Hematopoietic multipotent progenitor cell treated with erythropoietin and hydrocortisone succinate and interleukin-3 and kit ligand, for 17 days (in vitro differentiated cells): ENCODE data around the gene MEA1.
"Not testable (repeated sequence)": the region's sequence is repeated elsewhere in the genome, so short reads cannot be mapped to it uniquely, and the experiment has no call there.

Source experiments
- DNase-seq: peaks from one replicate; pipeline ENCODE4 v3.0.0-alpha.2; 2015; ENCODE audit warnings: low spot score

Gene MEA1

DNA sequence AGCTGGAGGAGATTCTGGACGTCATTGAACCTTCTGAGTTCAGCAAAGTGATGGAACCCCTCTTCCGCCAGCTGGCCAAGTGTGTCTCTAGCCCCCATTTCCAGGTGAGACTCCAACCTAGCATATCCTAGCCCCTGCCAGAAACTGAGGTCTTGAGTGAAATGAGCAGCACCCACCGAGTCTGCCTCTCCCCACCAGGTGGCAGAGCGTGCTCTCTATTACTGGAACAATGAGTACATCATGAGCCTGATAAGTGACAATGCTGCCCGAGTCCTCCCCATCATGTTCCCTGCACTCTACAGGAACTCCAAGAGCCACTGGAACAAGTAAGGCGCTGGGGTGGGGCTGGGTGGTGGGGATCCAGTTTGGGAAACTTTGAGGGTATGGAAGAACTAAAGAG is 4.6 kb downstream of the MEA1 start:
- DNase-seq, result peak; percentile 28

DNA sequence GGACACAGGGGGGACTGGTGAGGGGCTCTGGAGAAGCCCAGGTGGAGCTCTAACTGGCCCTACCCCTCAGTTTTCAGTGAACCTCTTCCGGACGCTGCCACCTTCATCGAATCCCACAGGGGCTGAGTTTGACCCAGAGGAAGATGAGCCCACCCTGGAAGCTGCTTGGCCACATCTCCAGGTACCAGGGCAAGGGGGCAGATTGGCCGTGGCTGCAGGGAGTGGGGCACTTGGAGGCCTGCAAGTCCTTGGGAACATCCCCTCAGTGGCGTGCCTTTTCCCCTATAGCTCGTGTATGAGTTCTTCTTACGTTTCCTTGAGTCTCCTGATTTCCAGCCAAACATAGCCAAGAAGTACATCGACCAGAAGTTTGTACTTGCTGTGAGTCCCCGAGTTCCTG is 6.6 kb downstream of the MEA1 start:
- DNase-seq, result no peak

DNA sequence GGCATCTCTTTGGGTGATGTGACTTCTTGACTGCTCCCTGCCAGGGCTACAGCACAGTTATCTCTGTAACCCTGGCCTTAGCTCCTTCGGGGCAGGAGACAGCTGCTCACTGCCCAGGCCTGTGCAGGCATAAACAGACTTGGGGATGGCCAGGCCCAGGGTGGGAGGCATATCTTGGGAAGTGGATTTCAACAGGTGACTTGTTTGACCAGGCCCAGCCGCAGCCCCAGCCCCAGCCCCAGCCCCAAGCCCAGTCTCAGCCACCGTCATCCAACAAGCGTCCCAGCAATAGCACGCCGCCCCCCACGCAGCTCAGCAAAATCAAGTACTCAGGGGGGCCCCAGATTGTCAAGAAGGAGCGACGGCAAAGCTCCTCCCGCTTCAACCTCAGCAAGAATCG is 7.5 kb downstream of the MEA1 start:
- no peak for DNase-seq

DNA sequence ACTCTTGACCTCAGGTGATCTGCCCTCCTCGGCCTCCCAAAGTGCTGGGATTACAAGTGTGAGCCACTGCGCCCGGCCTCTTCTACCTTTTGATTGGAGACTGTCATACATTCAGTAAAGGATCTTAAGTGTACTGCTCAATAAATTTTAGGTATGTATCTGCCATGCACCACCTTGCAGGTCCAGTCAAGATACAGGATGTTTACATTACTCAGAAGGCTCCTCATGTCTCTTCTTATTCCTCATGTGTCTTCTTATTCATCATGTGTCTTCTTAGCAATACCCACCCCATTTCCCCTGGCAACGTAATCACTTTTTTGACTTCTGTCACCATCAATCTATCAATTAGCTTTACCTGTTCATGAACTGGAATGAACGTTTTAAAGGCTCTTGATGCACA is 7.9 kb downstream of the MEA1 start:
- DNase-seq, result no peak

DNA sequence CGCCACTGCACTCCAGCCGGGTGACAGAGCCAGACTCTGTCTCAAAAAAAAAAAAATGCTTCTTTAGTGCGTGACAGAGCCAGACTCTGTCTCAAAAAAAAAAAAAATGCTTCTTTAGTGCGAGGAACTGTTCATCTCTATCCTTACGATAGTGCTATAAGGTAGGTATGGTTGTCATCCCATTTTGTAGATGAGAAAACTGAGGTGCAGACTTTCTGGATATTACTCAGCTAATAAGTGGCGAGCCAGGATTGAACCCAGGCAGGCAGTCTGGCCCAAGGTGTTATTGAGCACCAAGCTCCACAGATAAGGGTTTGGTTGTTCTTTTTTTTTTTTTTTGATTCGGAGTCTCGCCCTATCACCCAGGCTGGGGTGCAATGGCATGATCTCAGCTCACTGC is 11.9 kb downstream of the MEA1 start:
- DNase-seq, result no peak

DNA sequence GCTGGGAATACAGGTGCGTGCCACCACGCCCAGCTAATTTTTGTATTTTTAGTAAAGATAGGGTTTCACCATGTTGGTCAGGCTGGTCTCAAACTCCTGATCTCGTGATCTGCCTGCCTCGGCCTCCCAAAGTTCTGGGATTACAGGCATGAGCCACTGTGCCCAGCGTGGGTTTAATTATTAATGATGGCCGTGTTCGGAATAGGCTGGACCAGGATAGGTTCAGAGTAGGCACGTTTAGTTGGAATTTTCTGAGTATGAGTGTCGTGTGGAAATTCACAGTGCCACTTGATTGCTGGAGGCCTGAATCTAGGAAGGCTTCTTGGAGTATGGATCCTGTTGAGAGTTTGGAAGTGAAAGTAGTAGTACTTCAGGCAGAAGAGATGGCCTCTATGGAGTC is 15.5 kb downstream of the MEA1 start:
- not testable (repeated sequence) for DNase-seq

DNA sequence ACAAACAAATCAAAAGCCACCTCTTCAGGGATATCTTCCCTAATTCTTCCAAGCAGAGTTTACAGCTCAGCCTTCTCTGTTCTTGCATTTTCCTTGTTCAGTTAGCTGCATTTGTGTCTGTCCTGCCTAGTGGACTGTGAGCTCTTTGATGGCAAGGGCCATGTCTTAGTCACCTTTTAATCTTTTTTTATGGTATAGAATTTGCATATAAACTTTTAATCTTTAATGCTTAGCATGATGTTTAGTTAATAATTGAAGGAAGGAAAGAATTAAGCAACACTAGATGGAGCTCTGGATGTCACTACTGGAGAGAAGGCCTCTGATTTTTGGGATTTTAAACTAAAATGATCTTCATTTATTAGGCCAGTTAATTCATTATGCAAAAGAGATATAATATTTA is 17.2 kb downstream of the MEA1 start:
- DNase-seq, result no peak

DNA sequence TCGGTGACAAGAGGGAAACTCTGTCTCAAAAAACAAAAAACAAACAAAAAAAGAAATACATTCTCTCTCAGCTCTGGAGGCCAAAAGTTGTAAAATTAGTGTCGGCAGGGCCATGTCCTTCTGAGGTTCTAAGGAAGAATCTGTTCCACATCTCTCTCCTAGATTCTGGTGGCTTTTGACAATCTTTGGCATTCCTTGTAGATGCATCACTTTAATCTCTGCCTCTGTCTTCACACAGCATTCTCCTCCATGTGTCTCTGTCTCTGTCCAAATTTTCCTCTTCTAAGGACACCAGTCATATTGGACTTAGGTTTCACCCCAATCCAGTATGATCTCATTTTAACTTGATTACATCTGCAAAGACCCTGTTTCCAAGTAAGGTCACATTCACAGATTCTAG is 20.3 kb downstream of the MEA1 start:
- DNase-seq, result no peak

DNA sequence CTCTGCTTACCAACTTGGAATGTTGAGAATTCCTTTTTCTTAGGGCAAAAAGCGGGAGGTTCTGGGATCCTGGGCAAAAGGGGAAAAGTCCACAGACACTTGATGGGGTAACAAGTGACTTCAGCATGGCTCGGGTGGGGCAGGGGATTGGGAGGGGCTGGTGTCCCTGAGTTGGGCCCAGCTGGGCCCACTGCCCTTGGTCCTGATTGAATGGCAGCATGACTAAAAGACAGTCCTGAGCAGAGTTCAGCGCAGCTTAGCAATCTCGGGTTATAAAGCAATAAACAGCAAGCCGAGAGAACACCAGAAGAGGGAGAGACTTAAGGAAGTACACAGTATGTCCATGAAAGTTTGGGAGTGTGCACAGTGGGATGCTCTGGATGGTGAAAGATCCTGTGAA is 23.8 kb downstream of the MEA1 start:
- no peak for DNase-seq

DNA sequence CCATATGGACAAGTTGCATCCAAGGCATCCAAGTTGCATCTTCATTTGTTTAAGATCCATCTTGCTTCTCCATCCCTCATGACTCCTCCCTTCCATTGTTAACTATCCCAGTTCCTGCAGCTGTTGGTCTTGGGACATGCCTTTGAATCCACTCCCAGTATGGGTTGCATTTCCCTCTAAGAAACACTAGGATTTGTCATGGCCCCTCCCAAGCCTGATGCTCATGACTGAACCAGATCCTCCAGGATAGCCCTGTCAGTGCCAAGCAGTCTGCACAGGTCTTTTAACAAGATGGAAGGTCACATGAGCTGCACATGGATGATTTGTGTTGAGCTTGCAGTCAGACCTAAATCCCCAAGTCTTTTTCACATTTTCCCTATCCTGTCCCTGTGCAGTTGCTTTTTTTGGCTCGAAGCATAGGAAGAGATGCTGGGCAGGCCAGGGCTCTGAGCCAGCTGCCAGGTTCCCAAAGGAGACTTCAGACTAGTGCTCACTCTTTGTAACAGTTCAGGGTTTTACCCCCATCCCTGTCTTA is 25.2 kb downstream of the MEA1 start:
- no peak for DNase-seq

DNA sequence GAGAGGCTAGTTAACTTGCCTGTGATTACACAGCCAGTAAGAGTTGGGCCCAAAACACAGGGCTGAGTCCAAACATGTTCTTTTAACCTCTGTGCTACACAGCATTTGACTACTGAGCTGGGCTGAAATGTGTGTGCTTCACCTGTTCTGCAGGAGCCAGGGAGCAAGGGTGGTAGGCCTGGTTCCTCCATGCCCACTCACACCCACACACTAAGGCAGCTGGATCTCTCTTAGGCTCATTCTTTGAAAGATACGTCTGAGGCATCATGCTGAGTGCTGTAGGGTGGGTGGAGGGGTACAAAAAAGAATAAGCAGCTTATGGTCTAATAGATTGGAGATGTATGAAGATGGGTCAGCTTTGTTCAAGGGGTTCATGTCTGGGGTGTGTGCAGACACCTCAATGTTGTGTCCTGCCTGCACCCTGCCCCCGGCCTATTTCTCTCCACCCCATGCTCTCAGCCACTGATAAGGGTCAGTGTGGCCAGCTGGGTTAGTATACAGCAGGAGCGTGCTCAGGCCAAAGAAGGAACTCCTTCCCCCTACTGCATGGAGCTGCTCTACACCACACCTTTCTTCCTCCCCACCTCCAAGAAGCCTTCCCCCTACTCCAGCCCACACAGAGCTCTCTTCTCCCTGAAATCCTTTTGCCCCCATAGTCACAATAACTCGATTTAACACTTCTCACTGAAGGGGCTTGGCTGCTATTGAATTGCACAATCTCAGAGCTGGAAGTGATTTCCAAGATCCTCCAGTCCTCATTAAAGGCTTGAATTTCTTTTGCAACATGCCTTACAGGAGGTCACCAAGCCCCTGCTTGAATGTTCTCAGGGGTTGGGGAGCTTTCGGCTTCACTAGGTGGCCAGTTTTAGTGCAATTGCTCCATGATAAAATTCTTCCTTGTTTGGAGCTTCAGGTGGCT is 26.0 kb downstream of the MEA1 start:
- DNase-seq, result no peak

DNA sequence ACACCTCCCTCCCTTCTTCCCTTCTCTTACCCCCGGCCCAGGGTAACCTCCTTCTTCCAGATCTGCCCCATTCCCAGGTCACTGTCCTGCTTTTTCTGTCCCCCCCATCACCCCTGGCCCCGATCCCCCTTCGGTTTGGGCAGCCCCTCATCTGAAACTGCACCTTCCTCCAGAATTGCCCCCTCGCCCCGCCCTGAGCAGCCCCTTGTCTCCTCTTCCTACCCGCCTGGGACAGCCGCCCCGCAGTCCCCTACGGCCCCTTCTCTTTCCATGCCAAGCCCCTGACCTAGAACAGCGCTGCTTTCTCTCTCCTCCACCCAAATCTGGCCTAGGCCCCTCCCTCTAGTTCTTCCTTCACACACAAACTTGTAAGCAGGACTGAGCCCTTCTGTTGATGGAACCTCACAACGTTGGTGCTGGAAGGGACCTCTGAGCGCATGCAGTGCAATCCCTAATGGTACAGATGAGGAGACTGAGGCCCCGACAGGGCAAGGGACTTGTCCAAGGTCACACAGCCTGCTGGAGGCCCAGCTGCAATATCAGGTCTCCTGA is 28.7 kb downstream of the MEA1 start:
- peak; percentile 14 for DNase-seq

DNA sequence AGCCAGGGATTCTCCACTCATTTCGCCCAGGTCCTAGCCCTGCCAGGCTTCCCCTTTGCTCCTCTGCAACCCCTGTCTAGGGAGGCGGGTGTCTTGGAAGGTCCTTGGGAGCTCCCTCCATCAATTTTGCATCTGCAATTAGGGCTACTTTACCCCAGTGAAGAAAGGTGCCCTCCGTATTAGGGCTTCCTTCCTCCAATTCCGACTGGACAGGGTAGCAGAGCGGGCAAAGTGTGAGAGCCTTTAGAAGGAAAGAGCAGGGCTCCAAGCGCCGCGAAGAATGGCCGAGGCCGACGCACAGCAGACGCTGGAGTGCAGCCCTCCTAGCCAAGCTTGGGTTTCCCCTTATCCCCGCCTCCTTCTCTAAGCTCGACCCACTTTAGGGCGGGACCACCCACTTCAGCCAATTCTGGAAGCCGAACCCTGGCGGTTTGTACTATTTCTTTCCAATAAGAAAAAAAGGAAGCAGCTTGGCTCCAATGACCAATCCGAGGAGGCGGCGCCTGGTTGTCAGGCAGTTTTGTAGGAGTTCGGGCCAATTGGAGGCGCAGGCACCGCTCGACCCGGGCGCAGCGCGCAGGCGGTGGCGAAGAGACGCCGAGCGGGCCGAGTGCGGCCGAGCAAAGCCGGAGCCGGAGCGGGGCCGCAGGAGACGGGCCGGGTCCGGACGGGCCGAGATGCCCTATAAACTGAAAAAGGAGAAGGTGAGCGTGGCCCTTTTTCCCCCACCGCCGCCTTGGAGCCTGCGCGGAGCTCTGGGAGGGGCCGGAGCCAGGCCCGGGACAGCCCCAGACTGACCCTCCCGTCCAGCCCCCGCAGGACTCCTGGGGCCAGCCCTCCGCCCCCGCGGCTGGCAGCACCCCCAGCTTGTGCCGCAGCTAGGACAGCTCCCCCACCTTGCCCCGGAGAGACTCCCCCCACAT is 29.5 kb downstream of the MEA1 start, which contains the start of gene PPP2R5D:
PPP2R5D (plus strand) TSS at position 570 of the 923 bp plus-strand sequence; CDS start at position 678, 108 bp downstream.
- peak; percentile 99 for DNase-seq

DNA sequence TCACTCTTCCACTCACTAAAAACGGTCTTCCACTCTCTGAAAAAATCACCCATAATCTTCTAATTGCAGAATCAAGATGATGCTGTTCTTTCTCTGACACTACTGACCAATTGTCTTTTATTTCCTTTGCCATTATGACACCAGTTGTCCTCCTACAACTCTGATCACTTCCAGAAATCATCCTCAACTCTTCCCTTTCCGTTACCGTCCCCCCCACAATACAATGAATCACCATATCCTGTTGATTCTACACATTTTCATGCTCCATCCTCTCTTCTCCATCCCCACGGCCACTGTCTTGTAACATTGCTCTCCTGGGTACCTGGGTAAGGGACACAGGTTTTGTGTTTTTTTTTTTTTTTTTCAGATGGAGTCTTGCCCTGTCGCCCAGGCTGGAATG is 31.9 kb downstream of the MEA1 start:
- no peak for DNase-seq

DNA sequence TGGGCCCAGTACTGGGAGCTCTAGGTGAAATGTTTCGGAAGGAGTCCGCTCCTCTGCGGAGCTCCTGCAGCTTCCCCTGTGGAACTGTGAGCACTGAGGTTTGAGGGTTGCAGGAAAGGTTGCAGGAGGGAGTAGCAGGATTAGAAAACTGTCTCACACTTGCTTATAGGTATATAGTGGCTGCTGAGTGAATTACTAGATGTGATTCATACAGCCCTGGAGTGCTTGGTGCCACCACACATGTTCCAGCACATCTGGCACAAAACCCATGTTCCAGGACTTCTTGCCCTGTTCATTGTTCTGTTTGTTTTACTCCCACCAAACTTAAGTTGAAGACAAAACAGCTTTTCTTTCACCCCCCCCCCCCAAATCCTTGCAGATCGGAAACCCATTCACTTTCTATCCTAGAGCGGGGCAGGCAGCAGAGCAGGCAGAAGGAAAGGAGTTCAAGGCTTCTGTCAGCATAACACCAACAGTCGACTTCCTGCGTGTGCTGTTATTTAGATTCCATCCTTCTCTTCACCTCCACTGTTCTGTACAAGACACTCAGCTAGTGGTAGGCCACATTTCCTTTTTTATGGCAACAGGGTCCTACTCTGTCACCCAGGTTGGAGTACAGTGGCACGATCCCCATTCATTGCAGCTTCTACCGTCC is 34.1 kb downstream of the MEA1 start:
- no peak for DNase-seq

DNA sequence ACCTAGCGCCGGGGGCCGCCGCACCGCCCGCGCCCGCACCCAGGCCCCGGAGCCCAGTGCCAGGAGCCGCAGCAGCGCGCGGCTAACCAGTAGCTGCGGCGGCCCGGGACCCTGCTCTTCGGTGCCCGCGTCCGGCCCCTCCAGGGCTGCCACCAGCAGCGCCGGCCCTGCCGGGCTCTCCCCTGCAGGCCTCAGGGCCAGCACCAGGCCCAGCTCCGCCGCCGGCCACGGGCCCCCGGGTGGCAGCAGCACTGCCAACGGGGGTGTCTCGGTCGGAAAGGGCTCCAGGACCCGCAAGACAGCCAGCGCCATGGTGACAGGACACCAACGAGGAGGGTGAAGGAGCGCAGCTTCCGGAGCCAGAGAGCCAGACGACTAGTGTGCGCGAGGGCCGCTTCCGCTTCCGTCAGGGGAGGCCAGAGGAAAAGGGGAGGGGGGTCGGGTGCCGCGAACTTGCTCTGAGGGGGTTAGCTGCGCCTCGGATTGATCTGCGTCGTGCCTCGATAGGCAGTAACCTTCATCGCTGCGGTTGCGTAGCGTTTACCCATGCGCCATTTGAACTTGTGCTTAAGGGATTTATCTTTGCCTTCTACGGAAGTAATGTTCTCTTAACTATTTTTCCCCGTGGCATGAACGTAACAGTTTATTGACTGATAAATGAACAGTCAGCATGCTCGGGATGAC is 34.8 kb downstream of the MEA1 start, which contains the start of gene PEX6:
PEX6 (minus strand) TSS at position 343 of the 684 bp plus-strand sequence; CDS start at position 312, 31 bp downstream.
- DNase-seq, result peak; percentile 66

DNA sequence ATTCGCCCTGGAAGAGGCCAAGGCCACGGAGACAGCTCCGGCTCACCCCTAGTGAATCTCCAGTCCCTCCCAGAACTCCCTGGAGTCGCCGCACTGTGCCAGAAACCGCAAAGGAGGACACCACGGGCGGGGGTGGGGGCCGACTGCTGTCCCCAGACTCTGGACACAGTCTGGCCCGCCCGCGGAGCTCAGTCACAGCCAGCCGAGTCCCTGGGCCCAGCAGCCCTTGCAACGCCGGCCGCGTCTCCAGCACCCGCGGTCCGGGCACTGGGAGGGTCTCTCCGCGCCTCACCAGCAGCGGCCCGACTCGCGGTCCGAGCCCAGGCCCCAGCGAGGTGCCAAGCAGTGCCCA is 35.3 kb downstream of the MEA1 start:
- DNase-seq, result peak; percentile 27

DNA sequence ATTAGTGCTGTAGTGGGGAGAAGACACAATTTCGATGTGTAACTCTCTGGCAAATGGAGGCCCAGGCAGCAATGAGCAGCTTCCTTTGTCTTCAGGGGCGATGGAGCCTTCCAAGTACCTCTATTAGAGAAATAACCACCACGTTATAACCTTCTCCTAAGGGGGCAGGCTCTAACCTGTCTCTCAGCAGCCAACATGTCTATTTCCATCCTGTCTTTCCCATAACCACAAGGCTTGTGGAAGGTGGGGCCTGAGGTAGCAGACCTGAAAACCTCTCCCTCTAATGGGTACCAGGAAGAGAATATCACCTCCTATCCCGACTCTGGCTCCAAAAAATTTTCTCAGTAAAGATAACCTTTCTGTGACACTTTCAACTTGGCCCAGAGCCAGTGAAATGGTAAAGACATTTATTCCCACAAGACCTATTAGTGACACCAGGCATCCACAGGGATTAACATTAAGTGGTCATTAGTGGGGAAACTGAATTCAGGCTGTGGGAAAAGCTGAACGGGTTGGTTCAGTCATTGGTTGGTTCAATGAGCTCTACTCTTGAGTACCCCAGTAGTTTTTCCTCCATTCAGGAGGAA is 38.7 kb downstream of the MEA1 start:
- no peak for DNase-seq

DNA sequence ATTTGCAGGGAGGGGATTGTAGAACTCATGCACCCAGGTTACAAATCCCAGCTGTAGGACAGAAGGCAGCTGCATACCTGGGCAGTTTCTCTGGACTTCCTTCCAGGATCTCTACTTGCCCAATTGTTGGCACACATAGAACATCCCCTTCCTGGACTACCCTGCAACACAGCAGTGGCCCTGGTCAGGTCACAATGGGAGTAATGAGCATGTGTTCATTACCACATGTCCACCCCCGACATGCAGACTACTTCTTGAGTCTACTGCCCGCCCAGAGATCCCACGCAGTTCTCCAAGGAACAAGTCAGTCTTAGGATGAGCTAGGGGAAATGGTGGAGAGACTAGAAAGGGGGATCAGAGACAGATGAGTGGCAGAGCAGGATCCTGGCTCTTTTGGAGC is 39.8 kb downstream of the MEA1 start:
- no peak for DNase-seq

DNA sequence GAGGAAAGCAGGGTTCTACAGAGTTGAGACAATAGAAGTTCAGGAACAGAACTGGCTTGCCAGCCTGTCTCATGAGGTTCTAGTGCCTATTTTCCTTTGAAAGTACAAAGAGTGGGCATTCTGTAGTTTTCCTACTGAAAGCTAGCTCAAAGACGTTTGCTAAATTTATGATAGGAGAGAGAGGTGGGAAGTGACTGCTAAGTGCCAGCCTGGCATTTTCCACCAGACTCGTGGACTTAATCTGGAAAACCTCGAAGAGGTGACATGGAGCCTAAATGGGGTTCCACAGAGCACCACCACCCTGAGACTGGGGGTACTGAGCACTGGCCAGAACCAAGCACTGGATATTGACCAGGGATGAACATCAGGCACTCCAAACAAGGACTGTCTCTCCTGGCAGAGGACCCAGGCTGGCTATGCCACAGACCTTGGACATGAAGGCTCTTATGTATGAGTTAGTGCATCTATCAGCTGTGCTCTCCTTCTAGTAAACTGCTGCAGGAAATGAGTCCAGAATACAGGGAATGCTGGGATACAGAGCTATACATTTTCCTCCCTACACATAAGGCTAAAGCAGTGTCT is 41.9 kb downstream of the MEA1 start:
- DNase-seq, result no peak
